Activated T-cell treated with anti-CD3 and anti-CD28 coated beads for 1 hour (primary cell): ENCODE data around the gene NANOS2.

ENCODE experiments used
- DNase-seq: peaks from one replicate; pipeline ENCODE4 v3.0.0-alpha.2; 2020; ENCODE audit warnings: low read depth

The NANOS2 gene

GRCh38 chr19:45913874-45914830 is at the start of gene NANOS2:
Gene NANOS2, minus strand, starts transcription at chr19:45914778. Its CDS starts 85 bp downstream, at chr19:45914693.
- DNase-seq: no peak

DNA sequence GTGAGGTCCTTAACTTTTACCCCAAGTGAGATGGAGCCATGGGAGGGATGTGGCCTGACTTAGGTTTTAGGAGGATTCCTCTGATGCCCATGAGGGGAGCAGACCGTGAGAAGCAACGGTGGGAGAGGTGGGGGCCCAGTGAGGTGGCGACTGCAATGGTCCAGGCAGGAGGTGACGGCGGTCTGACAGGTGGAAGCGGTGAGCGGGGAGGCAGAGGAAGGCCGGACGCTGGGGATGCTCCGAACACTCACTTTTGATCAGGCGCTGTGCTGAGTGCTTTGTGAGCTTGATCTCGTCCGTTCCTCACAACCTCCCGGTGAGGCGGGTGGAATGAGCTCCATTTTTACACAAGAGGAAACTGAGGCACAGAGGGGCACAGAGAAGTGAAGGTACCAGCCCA is 47.4 kb upstream of the NANOS2 start:
- no peak for DNase-seq

GRCh38 chr19:45960595-45961235 is 46.1 kb upstream of the NANOS2 start:
- no peak for DNase-seq

DNA sequence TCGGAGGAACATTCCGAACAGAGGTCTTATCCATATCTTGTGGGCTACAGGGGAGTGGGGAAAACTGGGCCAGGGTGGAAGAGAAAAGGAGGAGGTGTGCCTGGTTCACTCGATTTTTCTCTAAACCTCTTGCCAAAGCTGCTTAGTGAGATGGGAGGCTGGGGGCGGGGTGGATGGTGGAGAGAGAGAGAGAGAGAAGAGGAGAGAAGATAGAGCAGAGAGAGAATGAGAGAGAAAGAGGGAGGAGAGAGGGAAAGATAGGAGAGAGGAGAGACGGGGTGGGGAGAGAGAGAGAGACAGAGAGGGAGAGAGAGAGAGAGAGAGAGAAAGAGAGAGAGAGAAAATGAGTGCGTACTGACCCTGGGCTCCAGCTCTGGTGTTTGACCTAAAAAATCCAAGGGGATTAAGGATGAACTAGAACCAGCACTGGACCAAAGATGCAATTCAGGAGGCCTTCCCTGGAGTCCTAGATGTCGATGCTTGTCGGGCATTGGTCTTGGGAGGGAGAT is 45.0 kb upstream of the NANOS2 start:
- no peak for DNase-seq

DNA sequence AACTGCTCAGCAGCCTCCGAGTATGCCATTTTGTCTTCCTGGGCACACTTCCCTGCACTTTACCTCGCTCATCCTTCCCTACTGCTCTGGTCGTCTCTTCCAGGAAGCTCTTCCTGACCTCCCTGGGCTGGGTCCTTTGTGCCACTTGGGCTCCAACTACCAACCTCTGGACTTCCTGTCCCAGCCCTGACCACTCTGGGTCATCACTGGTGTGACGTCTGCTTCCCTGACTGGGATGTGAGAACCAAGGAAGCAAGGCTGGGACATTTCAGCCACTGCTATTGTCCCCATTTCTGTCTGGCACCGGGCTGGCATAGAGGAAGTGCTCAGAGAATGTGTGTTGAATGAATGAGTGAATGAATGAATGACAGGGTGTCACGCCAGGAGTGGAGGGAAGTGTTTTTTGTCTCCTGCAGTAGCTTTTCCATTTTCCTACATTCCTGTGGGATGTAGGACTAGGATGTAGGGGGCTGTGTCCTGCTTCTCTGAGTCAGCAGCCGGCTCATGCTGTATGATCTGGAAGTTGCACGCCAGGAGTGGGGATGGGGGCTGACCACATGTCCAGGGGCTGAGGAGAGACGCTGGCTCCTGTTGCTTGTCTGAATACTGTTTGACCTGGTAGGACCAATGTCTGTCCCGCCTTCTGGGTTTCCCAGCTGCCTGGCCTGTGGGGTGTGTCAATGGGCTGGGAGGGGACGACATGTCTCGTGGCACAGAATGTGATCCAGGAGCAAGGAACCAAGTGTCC is 44.4 kb upstream of the NANOS2 start:
- no peak for DNase-seq

GRCh38 chr19:45958320-45958719 is 43.7 kb upstream of the NANOS2 start:
- no peak for DNase-seq

- DNase-seq: no peak
Observed at GRCh38 chr19:45955905-45956608, 41.5 kb upstream of the NANOS2 start.

GRCh38 chr19:45954156-45954555 is 39.6 kb upstream of the NANOS2 start:
- DNase-seq: no peak

- DNase-seq: no peak
Observed at GRCh38 chr19:45953676-45954075, 39.1 kb upstream of the NANOS2 start.

DNA sequence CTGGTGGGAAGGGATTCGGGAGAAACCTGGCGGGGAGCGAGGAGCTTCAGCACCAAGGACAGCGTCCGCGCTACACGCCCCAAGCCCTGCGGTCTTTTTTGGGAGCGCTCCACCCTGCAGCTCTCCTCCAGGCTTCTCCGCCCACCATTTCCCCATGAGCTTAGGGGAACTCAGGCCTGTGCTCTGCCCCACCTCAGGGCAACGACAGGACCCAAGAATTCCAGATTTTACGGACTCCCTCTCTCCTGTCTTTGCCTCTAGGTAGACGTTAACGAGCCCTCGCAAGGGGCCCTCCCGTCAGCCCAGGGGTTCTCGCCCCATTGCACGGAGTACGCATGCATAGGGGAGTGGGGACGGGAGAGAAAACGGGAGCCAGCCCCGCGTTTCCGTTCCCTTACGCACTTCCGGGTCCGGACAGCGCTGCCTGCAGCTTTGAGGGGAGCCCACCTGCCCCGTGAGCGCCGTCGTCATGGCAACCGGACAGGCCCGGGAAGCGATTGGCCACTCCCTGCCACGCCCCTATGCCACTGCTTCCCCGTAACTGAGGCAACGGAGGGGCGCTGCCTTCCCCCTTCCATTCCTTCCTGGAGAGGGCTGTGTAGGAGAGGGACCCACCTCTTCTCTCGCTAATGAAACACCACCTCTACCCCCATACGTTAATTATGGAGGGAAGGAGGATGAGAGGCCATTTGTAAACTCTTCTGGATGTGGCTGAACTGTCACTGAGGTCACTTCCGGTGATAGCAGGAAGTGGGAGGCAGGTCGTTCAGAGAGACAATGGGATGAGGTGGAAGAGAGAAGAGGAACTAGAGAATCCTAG is 38.3 kb upstream of the NANOS2 start:
- peak; percentile 22 for DNase-seq

DNA sequence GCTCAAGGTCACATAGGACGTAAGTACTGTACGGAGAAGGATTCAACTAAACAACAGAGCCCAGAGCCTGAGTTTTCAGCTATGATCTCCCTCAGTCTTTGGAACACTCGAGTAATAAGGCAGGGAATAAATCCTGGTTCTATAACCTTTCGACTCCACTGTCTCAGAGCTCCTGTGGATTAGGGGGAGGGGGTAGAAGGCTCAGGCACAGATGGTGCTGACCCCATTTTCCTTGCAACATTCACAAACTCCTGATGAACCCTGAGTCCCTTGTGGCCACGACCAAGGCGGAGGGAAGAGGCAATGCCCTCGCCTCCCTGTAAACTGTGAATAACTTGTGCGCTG is 37.7 kb upstream of the NANOS2 start:
- DNase-seq: no peak

- no peak for DNase-seq
Observed at GRCh38 chr19:45947926-45948325, 33.3 kb upstream of the NANOS2 start.

DNA sequence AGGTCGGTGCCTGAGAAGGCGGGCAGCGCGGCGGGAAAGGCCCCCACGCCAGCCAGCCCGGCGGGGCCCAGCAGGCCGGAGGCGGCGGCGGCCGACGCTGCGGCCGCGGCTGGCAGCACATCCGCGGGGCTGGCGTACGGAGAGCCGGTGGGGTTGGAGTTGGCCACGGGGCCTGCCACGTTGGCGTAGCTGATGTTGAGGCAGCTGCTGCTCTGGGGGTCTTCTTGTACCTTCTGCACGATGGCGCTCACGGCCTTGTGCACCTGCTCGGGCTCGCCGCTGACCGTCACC is 25.9 kb upstream of the NANOS2 start:
- DNase-seq: no peak

GRCh38 chr19:45939792-45940514 is 25.4 kb upstream of the NANOS2 start:
- DNase-seq: no peak

DNA sequence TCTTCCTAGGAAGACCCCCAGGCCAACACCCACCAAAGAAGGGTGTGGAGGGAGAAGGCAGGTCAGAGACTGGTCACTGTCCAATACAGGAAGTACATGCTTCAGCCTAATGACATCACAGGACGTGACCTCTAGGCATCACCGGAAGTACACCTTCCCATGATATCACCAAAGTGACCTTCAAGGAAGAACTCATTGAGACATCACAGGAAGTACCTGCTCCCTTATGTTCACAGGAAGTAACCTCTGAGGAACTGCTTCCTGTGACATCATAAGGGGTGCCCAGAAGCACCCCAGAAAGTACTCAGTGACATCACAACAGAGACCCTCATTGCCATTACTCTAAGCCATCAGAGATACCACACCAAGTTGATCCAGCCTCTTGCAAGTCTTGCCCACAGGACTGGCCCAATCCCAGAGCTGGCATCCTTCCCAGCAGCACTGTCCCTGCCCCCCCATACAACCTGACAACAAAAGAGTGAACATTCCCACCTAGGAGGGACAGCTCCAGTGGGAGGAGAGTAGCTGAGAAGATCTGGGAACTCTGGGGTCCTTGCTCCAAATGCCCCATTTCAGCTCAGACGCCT is 24.2 kb upstream of the NANOS2 start:
- no peak for DNase-seq

DNA sequence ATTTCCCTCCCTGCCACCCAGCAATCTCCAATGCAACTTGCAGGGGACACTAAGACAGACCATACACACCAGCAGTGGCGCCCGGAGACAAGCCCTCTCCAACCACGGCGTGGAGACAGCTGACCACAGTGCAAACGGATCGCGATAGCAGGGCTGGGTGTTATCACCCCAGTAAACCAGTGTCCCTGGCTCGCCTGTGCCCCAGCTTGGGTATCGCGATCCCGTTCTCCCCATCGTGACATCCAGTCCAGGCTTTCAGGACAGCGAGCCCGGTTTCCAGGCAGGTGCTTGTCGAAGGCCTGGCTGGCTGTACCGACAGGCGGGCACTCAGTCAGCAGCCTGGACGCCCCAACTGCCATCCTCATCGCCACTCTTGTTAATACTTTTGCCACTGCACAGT is 20.7 kb upstream of the NANOS2 start:
- DNase-seq: no peak

GRCh38 chr19:45934551-45935230 is 20.1 kb upstream of the NANOS2 start:
- no peak for DNase-seq

DNA sequence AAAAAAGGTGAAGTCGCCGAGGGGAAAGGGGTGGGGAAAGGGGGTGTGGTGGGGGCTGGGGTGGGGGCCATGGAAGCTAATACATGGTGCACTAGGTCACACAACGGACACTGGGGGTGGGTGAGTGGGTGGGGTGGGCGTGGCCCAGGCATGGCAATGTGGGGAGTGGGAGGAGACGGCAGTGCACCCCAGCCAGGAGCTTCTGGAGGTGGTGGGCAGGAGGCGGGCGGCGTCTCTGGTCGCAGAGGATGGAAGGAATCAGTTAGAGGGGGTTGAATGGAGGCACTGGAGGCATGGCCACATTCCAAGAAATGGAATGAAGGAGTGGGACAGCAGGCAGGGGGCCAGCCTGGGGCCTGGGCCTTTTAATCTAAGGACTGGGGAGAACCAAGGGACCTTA is 19.2 kb upstream of the NANOS2 start:
- DNase-seq: no peak

- DNase-seq: no peak
Observed at GRCh38 chr19:45931055-45931454, 16.5 kb upstream of the NANOS2 start.

GRCh38 chr19:45929247-45929646 is 14.7 kb upstream of the NANOS2 start:
- DNase-seq: no peak
